MCF 10A (cell line): ENCODE measurements around the gene ALPK1. TPM values are rescaled to one million over a fixed set of nuclear protein-coding genes. Genes with fewer than 3 reads are reported as not detected.

Experiments used
- BruUV-seq: library from RNA; stranded (reverse); fragments of 400-500 nt; replicated peaks from 2 replicates; lab custom pipeline; 2021; lab: Mats Ljungman, UMichigan
- CTCF ChIA-PET: fragments of 300-600 bp; sonication (Branson Sonifier 250); formaldehyde crosslinking; extraction: SDS; loops from one replicate; lab custom pipeline; 2021; ENCODE audit warnings: antibody characterized with exemption, inconsistent platforms; lab: Yijun Ruan, JAX
- POLR2A ChIA-PET: fragments of 300-600, 350-650 bp; sonication (Branson Sonifier 250); formaldehyde crosslinking; extraction: SDS; loops from one replicate; lab custom pipeline; 2020; ENCODE audit warnings: antibody characterized with exemption, inconsistent platforms; lab: Yijun Ruan, JAX
- DNase-seq: peaks from one replicate; pipeline ENCODE4 v3.0.0-alpha.2; 2018; ENCODE audit not compliant: unreplicated experiment
- H3K27ac Mint-ChIP-seq: one replicate; pipeline ENCODE4 v1.8.0; 2022; ENCODE audit warnings: mild to moderate bottlenecking, low read depth, mixed read lengths; ENCODE audit not compliant: unreplicated experiment
- H3K27me3 Mint-ChIP-seq: one replicate; pipeline ENCODE4 v1.8.0; 2022; ENCODE audit warnings: mixed read lengths; ENCODE audit not compliant: insufficient read depth, unreplicated experiment
- H3K36me3 Mint-ChIP-seq: one replicate; pipeline ENCODE4 v1.8.0; 2022; ENCODE audit warnings: mild to moderate bottlenecking, moderate library complexity, mixed read lengths; ENCODE audit not compliant: insufficient read depth, unreplicated experiment
- H3K4me1 Mint-ChIP-seq: one replicate; pipeline ENCODE4 v1.8.0; 2022; ENCODE audit warnings: mixed read lengths; ENCODE audit not compliant: insufficient read depth, unreplicated experiment
- H3K4me3 Mint-ChIP-seq: one replicate; pipeline ENCODE4 v1.8.0; 2022; ENCODE audit warnings: mild to moderate bottlenecking, moderate library complexity, mixed read lengths; ENCODE audit not compliant: unreplicated experiment
- H3K9me3 Mint-ChIP-seq: one replicate; pipeline ENCODE4 v1.8.0; 2022; ENCODE audit warnings: mixed read lengths; ENCODE audit not compliant: unreplicated experiment
- CTCF ChIP-seq: fragments of 200-600 bp; IDR thresholded peaks from one replicate; pipeline ENCODE4 v1.8.0; 2022; ENCODE audit warnings: antibody characterized with exemption, mild to moderate bottlenecking; ENCODE audit not compliant: unreplicated experiment
- intact Hi-C: fragments of 100-400 bp; cut with micrococcal nuclease; formaldehyde crosslinking; loops from 2 replicates; pipeline ENCODE4 v1.14.1; 2022
- total RNA-seq: library from RNA; stranded (reverse); gene quantifications from 2 replicates; pipeline ENCODE4 v1.2.3, GENCODE V29; 2022

The ALPK1 gene
- total RNA-seq, 1 experiment from 2014 or later = 20.3 TPM

GRCh38 chr4:112321776-112322684, 24.9 kb downstream of the ALPK1 start:
- H3K27me3 Mint-ChIP-seq = no peaks in the 10 kb centered on the region
- no TSS peak for BruUV-seq
- ChIA-PET CTCF (interaction anchor here (0.5 to 2.3 kb wide), 16 partner anchors 11 to 445 kb away, joined by 3 to 24 read pairs (median 3); no protein-coding TSS in a partner anchor), POLR2A (interaction anchor here (0.7 to 1.5 kb wide), 3 partner anchors 9 to 37 kb away, joined by 4 to 10 read pairs (median 4); partner anchors contain the start of gene TIFA)
- H3K27ac Mint-ChIP-seq = no peak overlapping the region
- H3K36me3 Mint-ChIP-seq = peaks cover 22% of the 10 kb centered on the region
- H3K4me3 Mint-ChIP-seq = no peak overlapping the region
- TF ChIP-seq CTCF = peak; percentile 87
- peak; percentile 73 for DNase-seq
- intact Hi-C loops = loop anchor here (1.0 to 10.0 kb wide), 4 partner anchors 25 to 443 kb away; partner anchors contain the start of gene ALPK1
- H3K9me3 Mint-ChIP-seq = no peaks in the 10 kb centered on the region
- H3K4me1 Mint-ChIP-seq = peaks cover 6% of the 10 kb centered on the region

GRCh38 chr4:112322866-112323265, 25.7 kb downstream of the ALPK1 start:
- no peak for TF ChIP-seq CTCF
- POLR2A ChIA-PET = interaction anchor here (1.0 to 1.5 kb wide), 2 partner anchors 10 to 38 kb away, joined by 4 to 10 read pairs; partner anchors contain the start of gene TIFA

GRCh38 chr4:112325530-112325929, 28.4 kb downstream of the ALPK1 start:
- ChIA-PET POLR2A (interaction anchor here (0.7 kb wide), 1 partner anchor 381 kb away, joined by 3 read pairs; no protein-coding TSS in a partner anchor), CTCF (interaction anchor here (0.6 to 1.8 kb wide), 5 partner anchors 33 to 279 kb away, joined by 3 to 8 read pairs (median 4); no protein-coding TSS in a partner anchor)
- Mint-ChIP-seq H3K27ac (no peak overlapping the region), H3K27me3 (no peaks in the 10 kb centered on the region), H3K9me3 (no peaks in the 10 kb centered on the region), H3K4me1 (peaks cover 6% of the 10 kb centered on the region), H3K4me3 (no peak overlapping the region), H3K36me3 (peaks cover 16% of the 10 kb centered on the region)
- no peak for TF ChIP-seq CTCF
- no peak for DNase-seq
- no TSS peak for BruUV-seq
- intact Hi-C loops = loop anchor here (10.0 kb wide), 1 partner anchor 439 kb away; no protein-coding TSS in a partner anchor

More at GRCh38 chr4:112322866-112323265, 25.7 kb downstream of the ALPK1 start:
- no peak for DNase-seq
- intact Hi-C loops = loop anchor here (10.0 kb wide), 1 partner anchor 442 kb away; no protein-coding TSS in a partner anchor
- Mint-ChIP-seq H3K27me3 (no peaks in the 10 kb centered on the region), H3K27ac (no peak overlapping the region), H3K4me3 (no peak overlapping the region), H3K9me3 (no peaks in the 10 kb centered on the region), H3K36me3 (peaks cover 22% of the 10 kb centered on the region), H3K4me1 (peaks cover 6% of the 10 kb centered on the region)
- CTCF ChIA-PET = interaction anchor here (0.5 to 2.3 kb wide), 11 partner anchors 12 to 613 kb away, joined by 3 to 24 read pairs (median 4); no protein-coding TSS in a partner anchor
- BruUV-seq = no TSS peak
